ENCODE measurements around the gene RRP1B. TPM values are rescaled to one million over a fixed set of nuclear protein-coding genes. Genes with fewer than 3 reads are reported as not detected.
"Not testable (repeated sequence)": the region's sequence is repeated elsewhere in the genome, so short reads cannot be mapped to it uniquely, and the experiment has no call there.

RRP1B gene
- total and polyA plus RNA-seq, 2 of the 13 experiments (the other 11 are each of a cell fraction or from before 2014, with no cell fraction given) = 16.3 to 46.2 TPM

DNA sequence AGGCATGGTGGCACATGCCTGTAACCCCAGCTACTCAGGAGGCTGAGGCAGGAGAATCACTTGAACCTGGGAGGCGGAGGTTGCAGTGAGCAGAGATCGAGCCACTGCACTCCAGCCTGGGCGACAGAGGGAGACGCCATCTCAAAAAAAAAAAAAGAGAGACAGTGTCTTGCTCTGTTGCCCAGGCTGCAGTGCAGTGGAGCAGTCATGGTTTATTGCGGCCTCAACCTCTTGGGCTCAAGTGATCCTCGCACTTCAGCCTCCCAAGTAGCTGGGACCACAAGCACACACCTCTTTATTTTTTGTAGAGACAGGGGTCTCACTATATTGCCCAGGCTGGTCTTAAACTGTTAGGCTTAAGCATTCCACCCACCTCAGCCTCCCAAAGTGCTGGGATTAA is 21.1 kb downstream of the RRP1B start:
- H3K9ac ChIP-seq (ENCODE audit: insufficient read depth, low read depth, low read length); H3K4me2 ChIP-seq (ENCODE audit: low read depth, low read length); POLR2A ChIA-PET; H3K4me3 ChIP-seq (replicated peaks in 1 of 3; ENCODE audit: insufficient read depth in 1 of 3, low read depth in 2 of 3, low read length in 3 of 3); H3K9me3 ChIP-seq (ENCODE audit: low read length); ATAC-seq; BruUV-seq (replicated peaks); H3K27ac ChIP-seq (ENCODE audit: extremely low read length, insufficient read depth, low read length); intact Hi-C loops (cut with micrococcal nuclease; ENCODE audit: unreplicated experiment); FAIRE-seq; DNase-seq (ENCODE audit: low spot score); H3K27me3 ChIP-seq (ENCODE audit: control insufficient read depth in 1 of 2, insufficient read depth in 2 of 2, low read length in 2 of 2); H2AFZ ChIP-seq (ENCODE audit: low read length); in situ Hi-C loops (cut with HindIII; ENCODE audit: extremely low pct_ligation_motif_present, low pct_unique_long_range_greater_than_20kb); H3K79me2 ChIP-seq (ENCODE audit: insufficient read depth, low read length); H4K20me1 ChIP-seq (ENCODE audit: insufficient read depth, low read length); CTCF ChIA-PET (ENCODE audit: low intra/inter-chr PET ratio, low total read pairs): not testable (repeated sequence)
- peak; percentile 56; the same call in 1 of the 2 replicates for TF ChIP-seq ZNF770 (CRISPR knock-in tag; IDR thresholded peaks at IDR 0.05)
- WGBS (ENCODE audit: low lambda C conversion rate) = 85% methylated on average over 6 of the region's 6 CpGs
- peaks cover 13% of the 10 kb centered on the region for H3K4me1 ChIP-seq (ENCODE audit: insufficient read depth, low read length)
- H3K36me3 ChIP-seq (replicated peaks in 1 of 2; ENCODE audit: control insufficient read depth in 1 of 2, insufficient read depth in 2 of 2, low read length in 2 of 2) = peaks cover 35 to 59% of the 10 kb centered on the region in 2 experiments

- H3K4me3 ChIP-seq (replicated peaks in 1 of 3; ENCODE audit: insufficient read depth in 1 of 3, low read depth in 2 of 3, low read length in 3 of 3) = no peak overlapping the region
- CTCF ChIA-PET (ENCODE audit: low intra/inter-chr PET ratio, low total read pairs) = no interaction called here
- 98% methylated on average over 6 of the region's 6 CpGs for WGBS (ENCODE audit: low lambda C conversion rate)
- intact Hi-C loops (cut with micrococcal nuclease; ENCODE audit: unreplicated experiment) (no loop called here), in situ Hi-C loops (cut with HindIII; ENCODE audit: extremely low pct_ligation_motif_present, low pct_unique_long_range_greater_than_20kb) (no loop called here)
- peaks cover 8% of the 10 kb centered on the region for H3K79me2 ChIP-seq (ENCODE audit: insufficient read depth, low read length)
- TF ChIP-seq GTF2F1 (IDR thresholded peaks at IDR 0.05; ENCODE audit: low read length) (no peak), ZBTB7A (CRISPR knock-in tag; IDR thresholded peaks at IDR 0.05) (no peak), CBX1 (IDR thresholded peaks at IDR 0.05; ENCODE audit: low read depth) (no peak), POLR2G (IDR thresholded peaks at IDR 0.05; ENCODE audit: low read depth, low read length) (no peak), SRF (IDR thresholded peaks at IDR 0.05; ENCODE audit: low read depth, low read length) (no peak), ZNF354B (CRISPR knock-in tag; IDR thresholded peaks at IDR 0.05) (no peak), SIN3B (IDR thresholded peaks at IDR 0.05; ENCODE audit: low read length) (no peak), ONECUT2 (CRISPR knock-in tag; IDR thresholded peaks at IDR 0.05) (no peak)
- TF ChIP-seq, protein P1, sequence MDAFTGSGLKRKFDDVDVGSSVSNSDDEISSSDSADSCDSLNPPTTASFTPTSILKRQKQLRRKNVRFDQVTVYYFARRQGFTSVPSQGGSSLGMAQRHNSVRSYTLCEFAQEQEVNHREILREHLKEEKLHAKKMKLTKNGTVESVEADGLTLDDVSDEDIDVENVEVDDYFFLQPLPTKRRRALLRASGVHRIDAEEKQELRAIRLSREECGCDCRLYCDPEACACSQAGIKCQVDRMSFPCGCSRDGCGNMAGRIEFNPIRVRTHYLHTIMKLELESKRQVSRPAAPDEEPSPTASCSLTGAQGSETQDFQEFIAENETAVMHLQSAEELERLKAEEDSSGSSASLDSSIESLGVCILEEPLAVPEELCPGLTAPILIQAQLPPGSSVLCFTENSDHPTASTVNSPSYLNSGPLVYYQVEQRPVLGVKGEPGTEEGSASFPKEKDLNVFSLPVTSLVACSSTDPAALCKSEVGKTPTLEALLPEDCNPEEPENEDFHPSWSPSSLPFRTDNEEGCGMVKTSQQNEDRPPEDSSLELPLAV (CRISPR knock-in tag; conservative IDR thresholded peaks at IDR 0.05; ENCODE audit: low read depth) = no peak
- H2AFZ ChIP-seq (ENCODE audit: low read length) = no peak overlapping the region
- POLR2A ChIA-PET = no interaction called here
- no peak for ATAC-seq
- H3K27ac ChIP-seq (ENCODE audit: extremely low read length, insufficient read depth, low read length) = no peak overlapping the region
- H3K9ac ChIP-seq (ENCODE audit: insufficient read depth, low read depth, low read length) = no peak overlapping the region
- H3K9me3 ChIP-seq (ENCODE audit: low read length) = no peaks in the 10 kb centered on the region
- H3K4me1 ChIP-seq (ENCODE audit: insufficient read depth, low read length) = peaks cover 13% of the 10 kb centered on the region
- no peak for FAIRE-seq
- DNase-seq (ENCODE audit: low spot score) = no peak
- peaks cover 37 to 60% of the 10 kb centered on the region in 2 experiments for H3K36me3 ChIP-seq (replicated peaks in 1 of 2; ENCODE audit: control insufficient read depth in 1 of 2, insufficient read depth in 2 of 2, low read length in 2 of 2)
- no peaks in the 10 kb centered on the region for H4K20me1 ChIP-seq (ENCODE audit: insufficient read depth, low read length)
- BruUV-seq (replicated peaks) = no TSS peak
- no peaks in the 10 kb centered on the region; a peak in 1 of 5 replicates for H3K27me3 ChIP-seq (ENCODE audit: control insufficient read depth in 1 of 2, insufficient read depth in 2 of 2, low read length in 2 of 2)
- H3K4me2 ChIP-seq (ENCODE audit: low read depth, low read length) = no peak overlapping the region
These were observed 22.3 kb downstream of the RRP1B start for GRCh38 chr21:43681650-43682049.
